Measurements from ENCODE around the gene FGD4. TPM values are rescaled to one million over a fixed set of nuclear protein-coding genes. Genes with fewer than 3 reads are reported as not detected.

Gene FGD4
- total RNA-seq, 6 donors from 2014 or later: 44.0 to 78.6 (median 55.5) TPM

GRCh38 chr12:32618115-32618514 is 218.8 kb downstream of the FGD4 start:
- no peak overlapping the region for H3K4me3 ChIP-seq
- H3K36me3 ChIP-seq: peaks cover 10 to 65% (median 19%) of the 10 kb centered on the region in 4 donors
- H3K27me3 ChIP-seq: no peaks in the 10 kb centered on the region
- no peaks in the 10 kb centered on the region for H3K4me1 ChIP-seq
- WGBS, 2 donors: 77 to 94% methylated on average over 3 of the region's 3 CpGs
- no peaks in the 10 kb centered on the region for H3K9me3 ChIP-seq
- no peak for TF ChIP-seq CTCF (IDR thresholded peaks at IDR 0.05)
- no peak for TF ChIP-seq EP300 (IDR thresholded peaks at IDR 0.05)
- no peak for TF ChIP-seq POLR2AphosphoS5 (IDR thresholded peaks at IDR 0.05)
- no peak for TF ChIP-seq POLR2A (IDR thresholded peaks at IDR 0.05)
- DNase-seq (no peak), ATAC-seq (ENCODE audit: low FRiP score in 2 of 2) (no peak)
- no peak overlapping the region for H3K27ac ChIP-seq

- H3K9me3 ChIP-seq: no peaks in the 10 kb centered on the region
- DNase-seq (no peak), ATAC-seq (ENCODE audit: low FRiP score in 2 of 2) (no peak)
- no peak overlapping the region for H3K4me3 ChIP-seq
- H3K27ac ChIP-seq: no peak overlapping the region
- peaks cover 30 to 78% (median 46%) of the 10 kb centered on the region in 4 donors for H3K36me3 ChIP-seq
- no peaks in the 10 kb centered on the region for H3K27me3 ChIP-seq
- TF ChIP-seq POLR2AphosphoS5 (IDR thresholded peaks at IDR 0.05) (no peak), EP300 (IDR thresholded peaks at IDR 0.05) (no peak), POLR2A (IDR thresholded peaks at IDR 0.05) (no peak)
- H3K4me1 ChIP-seq: no peaks in the 10 kb centered on the region
- WGBS, 2 donors: 88 to 97% methylated on average over 4 of the region's 4 CpGs
These were observed 228.6 kb downstream of the FGD4 start for GRCh38 chr12:32627976-32628375.

- Histone ChIP-seq H3K27me3 (no peaks in the 10 kb centered on the region), H3K27ac (no peak overlapping the region), H3K9me3 (no peaks in the 10 kb centered on the region), H3K4me1 (no peaks in the 10 kb centered on the region), H3K36me3 (peaks cover 4 to 78% (median 32%) of the 10 kb centered on the region in 4 donors), H3K4me3 (no peak overlapping the region)
- TF ChIP-seq POLR2AphosphoS5 (IDR thresholded peaks at IDR 0.05) (no peak), POLR2A (IDR thresholded peaks at IDR 0.05) (no peak), CTCF (IDR thresholded peaks at IDR 0.05) (no peak), EP300 (IDR thresholded peaks at IDR 0.05) (no peak)
- WGBS, 2 donors: 93 to 94% methylated on average over 6 of the region's 6 CpGs
- DNase-seq (no peak), ATAC-seq (ENCODE audit: low FRiP score in 2 of 2) (no peak)
These were observed 242.0 kb downstream of the FGD4 start for GRCh38 chr12:32641287-32641901.

GRCh38 chr12:32644431-32644830 is 245.1 kb downstream of the FGD4 start:
- no peaks in the 10 kb centered on the region for H3K27me3 ChIP-seq
- TF ChIP-seq POLR2AphosphoS5 (IDR thresholded peaks at IDR 0.05) (no peak), CTCF (IDR thresholded peaks at IDR 0.05) (no peak), POLR2A (IDR thresholded peaks at IDR 0.05) (no peak), EP300 (IDR thresholded peaks at IDR 0.05) (no peak)
- DNase-seq: no peak
- no peaks in the 10 kb centered on the region for H3K9me3 ChIP-seq
- H3K27ac ChIP-seq: no peak overlapping the region
- no peak for ATAC-seq (ENCODE audit: low FRiP score in 2 of 2)
- peaks cover 4 to 53% (median 16%) of the 10 kb centered on the region in 4 donors for H3K36me3 ChIP-seq
- H3K4me3 ChIP-seq: no peak overlapping the region
- 83 to 88% methylated on average over 2 of the region's 2 CpGs for WGBS, 2 donors
- H3K4me1 ChIP-seq: no peaks in the 10 kb centered on the region

- ATAC-seq (ENCODE audit: low FRiP score in 2 of 2) (no peak), DNase-seq (no peak)
- Histone ChIP-seq H3K4me1 (no peaks in the 10 kb centered on the region), H3K27ac (no peak overlapping the region), H3K4me3 (no peak overlapping the region), H3K36me3 (peaks cover 0 to 28% (median 2%) of the 10 kb centered on the region in 4 donors), H3K9me3 (no peaks in the 10 kb centered on the region), H3K27me3 (no peaks in the 10 kb centered on the region)
- 64 to 74% methylated on average over 3 of the region's 3 CpGs for WGBS, 2 donors
- TF ChIP-seq POLR2A (IDR thresholded peaks at IDR 0.05): no peak
- no peak for TF ChIP-seq CTCF (IDR thresholded peaks at IDR 0.05)
- no peak for TF ChIP-seq EP300 (IDR thresholded peaks at IDR 0.05)
- TF ChIP-seq POLR2AphosphoS5 (IDR thresholded peaks at IDR 0.05): no peak
These were observed 247.9 kb downstream of the FGD4 start for GRCh38 chr12:32647275-32647674.
